Activated CD8-positive, alpha-beta memory T cell treated with anti-CD3 and anti-CD28 coated beads for 4 hours (primary cell): ENCODE measurements around the gene TRIP6.

Experiments used
- DNase-seq, 2 donors: peaks; one replicate each; pipeline ENCODE4 v3.0.0-alpha.2; 2020; ENCODE audit warnings: low read depth in 2 of 2

The TRIP6 gene

GRCh38 chr7:100867040-100867775 lies at the start of gene TRIP6:
TSS of gene TRIP6 (plus strand) at chr7:100867387. CDS start at chr7:100867498, 111 bp downstream.
- peak in 1 of 2 donors; percentile 45 for DNase-seq

- DNase-seq, result no peak
Measured at GRCh38 chr7:100818366-100818765, 48.8 kb upstream of the TRIP6 start.

- DNase-seq, result no peak
Measured at GRCh38 chr7:100818825-100819224, 48.4 kb upstream of the TRIP6 start.

GRCh38 chr7:100819586-100819985 lies 47.6 kb upstream of the TRIP6 start:
- no peak for DNase-seq

- no peak for DNase-seq
Measured at GRCh38 chr7:100822236-100823139, 44.7 kb upstream of the TRIP6 start.

- no peak for DNase-seq
Measured at GRCh38 chr7:100823140-100823525, 44.1 kb upstream of the TRIP6 start.

GRCh38 chr7:100823534-100823933 lies 43.7 kb upstream of the TRIP6 start:
- DNase-seq, result no peak

GRCh38 chr7:100824499-100825214 lies 42.5 kb upstream of the TRIP6 start:
- no peak for DNase-seq

- DNase-seq, result no peak
Measured at GRCh38 chr7:100825215-100825671, 41.9 kb upstream of the TRIP6 start.

GRCh38 chr7:100825751-100826513 lies 41.3 kb upstream of the TRIP6 start:
- DNase-seq, result no peak

GRCh38 chr7:100826514-100827329 lies 40.5 kb upstream of the TRIP6 start:
- DNase-seq, result no peak

GRCh38 chr7:100827330-100828226 lies 39.6 kb upstream of the TRIP6 start, which contains the start of gene EPHB4:
TSS of gene EPHB4 (minus strand) at chr7:100827523. CDS start at chr7:100827030, 493 bp downstream.
- no peak for DNase-seq

- DNase-seq, result no peak
Measured at GRCh38 chr7:100829150-100829716, 38.0 kb upstream of the TRIP6 start.

- DNase-seq, result no peak
Measured at GRCh38 chr7:100830396-100830795, 36.8 kb upstream of the TRIP6 start.

GRCh38 chr7:100832281-100832633 lies 34.9 kb upstream of the TRIP6 start:
- no peak for DNase-seq

GRCh38 chr7:100835903-100836811 lies 31.0 kb upstream of the TRIP6 start:
- no peak for DNase-seq

- no peak for DNase-seq
Measured at GRCh38 chr7:100836812-100837098, 30.4 kb upstream of the TRIP6 start.
